ENCODE results near the gene ELL3.

DNA sequence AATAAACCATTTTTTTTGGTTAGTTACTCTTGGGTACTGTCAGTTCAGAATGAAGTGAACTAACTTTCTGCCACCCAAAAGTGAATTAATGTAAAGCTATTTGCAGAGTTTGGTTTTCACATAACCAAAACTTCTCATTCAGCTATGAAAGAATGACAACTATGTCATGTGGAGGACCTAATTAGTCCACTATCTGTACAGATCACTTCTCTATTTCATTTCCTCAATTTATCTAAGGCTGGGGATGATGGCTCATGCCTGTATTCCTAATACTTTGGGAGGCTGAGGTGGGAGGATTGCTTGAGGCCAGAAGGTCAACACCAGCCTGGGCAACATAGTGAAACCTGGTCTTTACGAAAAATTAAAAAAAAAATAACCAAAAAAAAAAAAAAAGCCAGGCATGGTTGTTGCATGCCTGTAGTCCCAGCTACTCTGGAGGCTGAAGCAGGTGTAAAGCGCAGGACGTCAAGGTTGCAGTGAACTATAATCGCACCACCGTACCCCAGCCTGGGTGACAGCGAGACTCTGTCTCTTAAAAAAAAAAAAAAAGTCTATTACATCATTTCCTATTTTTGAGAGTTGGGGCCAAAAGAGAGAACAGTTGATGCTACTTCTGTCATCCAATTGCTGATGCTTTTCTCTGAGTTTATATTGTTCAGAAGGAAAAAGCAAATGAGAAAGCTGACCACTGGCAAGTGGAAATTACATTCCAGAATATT, 32.4 kb upstream of the ELL3 start:
- TF ChIP-seq POLR2AphosphoS5 (IDR thresholded peaks at IDR 0.05; ENCODE audit: borderline replicate concordance, low read depth, low read length) (no peak), EZH2 (IDR thresholded peaks at IDR 0.05) (no peak)
